Stimulated activated CD4-positive, alpha-beta T cell treated with anti-CD3 and anti-CD28 coated beads, Interleukin-2, amount 100 ng/mL, for 4 hours (primary cell): ENCODE results near the gene SLC47A2.

Experiments
- DNase-seq: peaks from one replicate; pipeline ENCODE4 v3.0.0-alpha.2; 2020; ENCODE audit warnings: low read depth

The SLC47A2 gene

DNA sequence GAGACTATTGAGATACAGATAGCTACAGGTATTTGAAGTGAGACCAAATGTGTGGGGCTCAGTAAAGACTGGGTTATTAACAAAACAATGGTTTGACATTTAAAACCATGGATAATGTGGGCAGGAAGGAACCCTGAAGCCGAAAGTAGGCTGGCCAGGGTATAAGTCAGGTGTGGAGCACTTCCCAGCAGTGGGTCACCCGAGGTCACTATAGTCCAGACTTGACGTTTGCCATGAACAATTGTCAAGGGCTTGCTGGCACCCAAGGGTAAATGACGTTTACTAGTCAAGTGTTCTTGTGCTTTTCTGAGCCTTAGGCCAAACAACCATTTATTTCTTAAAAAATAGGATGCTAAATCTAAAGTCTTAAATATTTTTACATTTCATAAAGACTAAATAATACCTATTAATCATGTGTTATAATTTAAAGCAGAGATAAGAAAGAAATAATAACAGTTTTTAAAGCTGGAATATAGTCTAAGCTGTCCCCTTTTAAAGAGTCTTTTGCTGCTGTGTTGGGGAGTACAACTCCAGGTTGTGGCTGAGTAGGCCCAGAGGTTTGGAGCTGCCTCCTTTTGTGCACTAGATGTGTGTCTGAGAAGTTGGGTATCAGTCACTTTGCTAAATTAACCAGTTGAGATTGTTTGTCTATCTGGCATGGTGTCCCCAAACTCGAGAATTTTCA is 52.1 kb downstream of the SLC47A2 start:
- no peak for DNase-seq

- DNase-seq: no peak
Observed at GRCh38 chr17:19663097-19663496, 53.3 kb downstream of the SLC47A2 start.

DNA sequence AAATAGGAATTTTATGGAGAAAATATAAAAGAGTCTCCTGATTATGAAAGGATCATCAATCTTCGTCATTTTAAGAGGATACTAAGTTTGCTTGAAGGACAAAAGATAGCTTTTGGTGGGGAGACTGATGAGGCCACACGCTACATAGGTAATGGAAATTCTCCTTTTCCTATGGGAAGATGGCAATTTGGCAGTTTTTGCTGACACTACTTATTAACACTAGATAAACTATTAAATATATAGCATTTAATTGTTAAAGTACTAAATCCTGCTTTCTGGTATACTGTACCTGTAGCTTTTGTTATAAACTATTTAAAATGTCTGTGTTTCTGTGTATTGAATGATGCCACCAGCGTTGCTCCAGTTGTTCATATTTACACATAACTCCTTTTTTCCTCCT is 55.3 kb downstream of the SLC47A2 start:
- DNase-seq: no peak

DNA sequence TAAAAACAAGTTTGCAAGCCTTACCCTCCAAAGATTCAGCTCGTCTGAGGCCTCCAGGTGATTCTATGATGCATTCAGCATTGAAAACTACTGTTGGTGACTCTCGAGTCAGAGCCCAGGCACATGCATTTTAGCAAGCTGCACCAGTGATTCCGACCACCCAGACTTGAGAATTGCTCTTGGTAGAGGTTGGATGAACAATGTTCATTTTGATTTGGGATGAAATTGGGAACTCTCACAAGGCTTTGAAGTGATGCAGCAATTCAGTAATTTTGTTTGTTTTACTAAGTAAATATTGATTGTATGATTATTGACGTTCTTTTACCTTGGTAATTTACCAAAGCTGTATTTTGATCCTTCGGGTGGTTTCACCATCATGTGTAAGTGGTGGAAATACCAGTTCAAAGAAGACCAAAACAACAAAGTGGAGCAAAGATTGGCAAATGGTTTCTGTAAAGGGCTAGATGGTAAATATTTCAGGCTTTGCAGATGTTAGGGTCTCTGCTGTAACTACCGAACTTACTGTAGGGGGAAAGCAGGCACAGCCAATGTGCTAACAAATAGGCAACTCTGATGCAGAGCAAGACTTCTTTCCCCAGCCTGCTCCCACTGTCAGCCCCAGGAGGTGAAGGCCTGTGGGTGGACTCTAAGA is 56.0 kb downstream of the SLC47A2 start:
- no peak for DNase-seq

DNA sequence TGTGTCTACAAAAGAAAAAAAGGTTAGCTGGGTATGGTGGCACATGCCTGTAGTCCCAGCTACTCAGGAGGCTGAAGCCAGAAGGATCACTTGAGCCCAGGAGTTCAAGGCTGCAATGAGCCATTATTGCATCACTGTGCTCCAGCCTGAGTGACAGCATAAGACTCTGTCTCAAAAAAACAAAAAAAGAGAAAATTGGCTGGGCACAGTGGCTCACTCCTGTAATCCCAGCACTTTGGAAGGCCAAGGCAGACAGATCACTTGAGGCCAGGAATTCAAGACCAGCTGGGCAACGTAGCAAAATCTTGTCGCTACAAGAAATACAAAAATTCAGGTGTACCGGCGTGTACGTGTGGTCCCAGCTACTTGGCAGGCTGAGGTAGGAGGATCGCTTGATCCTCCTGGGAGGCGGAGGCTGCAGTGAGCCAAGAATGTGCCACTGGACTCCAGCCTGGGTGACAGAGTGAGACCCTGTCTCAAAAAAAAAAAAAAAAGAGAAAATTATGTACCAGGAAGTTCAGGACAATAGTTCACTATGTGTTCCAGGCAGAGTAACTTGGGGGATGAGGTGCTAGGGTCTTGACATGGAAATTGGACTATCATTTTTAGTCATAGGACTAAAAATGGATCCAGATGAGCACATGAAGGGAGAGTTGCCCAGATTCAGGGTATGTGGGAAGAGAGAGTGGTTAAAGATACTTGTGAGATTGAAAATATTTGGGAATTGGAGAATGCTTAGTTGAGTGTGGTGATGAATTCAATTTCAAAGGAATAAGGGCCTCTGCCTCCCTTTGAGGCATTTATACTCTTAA is 56.8 kb downstream of the SLC47A2 start:
- no peak for DNase-seq

GRCh38 chr17:19656851-19657581 is 59.4 kb downstream of the SLC47A2 start:
- no peak for DNase-seq

GRCh38 chr17:19656336-19656735 is 60.0 kb downstream of the SLC47A2 start:
- DNase-seq: no peak

GRCh38 chr17:19654896-19655295 is 61.5 kb downstream of the SLC47A2 start:
- DNase-seq: no peak

DNA sequence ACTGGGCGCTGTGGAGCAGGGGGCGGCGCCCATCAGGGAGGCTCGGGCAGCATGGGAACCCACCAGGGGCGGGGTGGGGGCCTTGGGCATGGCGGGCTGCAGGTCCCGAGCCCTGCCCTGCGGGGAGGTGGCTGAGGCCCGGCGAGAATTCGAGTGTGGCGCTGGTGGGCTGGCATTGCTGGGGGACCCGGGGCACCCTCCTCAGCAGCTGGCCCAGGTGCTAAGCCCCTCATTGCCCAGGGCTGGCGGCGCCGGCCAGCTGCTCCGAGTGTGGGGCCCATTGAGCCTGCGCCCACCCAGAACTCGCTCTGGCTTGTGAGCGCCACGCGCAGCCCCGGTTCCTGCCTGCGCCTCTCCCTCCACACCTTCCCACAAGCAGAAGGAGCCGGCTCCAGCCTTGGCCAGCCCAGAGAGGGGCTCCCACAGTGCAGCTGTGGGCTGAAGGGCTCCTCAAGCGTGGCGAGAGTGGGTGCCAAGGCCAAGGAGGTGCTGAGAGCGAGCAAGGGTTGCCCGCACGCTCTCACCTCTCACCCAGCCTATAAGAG is 62.0 kb downstream of the SLC47A2 start:
- DNase-seq: no peak

- no peak for DNase-seq
Observed at GRCh38 chr17:19652595-19652994, 63.8 kb downstream of the SLC47A2 start.

DNA sequence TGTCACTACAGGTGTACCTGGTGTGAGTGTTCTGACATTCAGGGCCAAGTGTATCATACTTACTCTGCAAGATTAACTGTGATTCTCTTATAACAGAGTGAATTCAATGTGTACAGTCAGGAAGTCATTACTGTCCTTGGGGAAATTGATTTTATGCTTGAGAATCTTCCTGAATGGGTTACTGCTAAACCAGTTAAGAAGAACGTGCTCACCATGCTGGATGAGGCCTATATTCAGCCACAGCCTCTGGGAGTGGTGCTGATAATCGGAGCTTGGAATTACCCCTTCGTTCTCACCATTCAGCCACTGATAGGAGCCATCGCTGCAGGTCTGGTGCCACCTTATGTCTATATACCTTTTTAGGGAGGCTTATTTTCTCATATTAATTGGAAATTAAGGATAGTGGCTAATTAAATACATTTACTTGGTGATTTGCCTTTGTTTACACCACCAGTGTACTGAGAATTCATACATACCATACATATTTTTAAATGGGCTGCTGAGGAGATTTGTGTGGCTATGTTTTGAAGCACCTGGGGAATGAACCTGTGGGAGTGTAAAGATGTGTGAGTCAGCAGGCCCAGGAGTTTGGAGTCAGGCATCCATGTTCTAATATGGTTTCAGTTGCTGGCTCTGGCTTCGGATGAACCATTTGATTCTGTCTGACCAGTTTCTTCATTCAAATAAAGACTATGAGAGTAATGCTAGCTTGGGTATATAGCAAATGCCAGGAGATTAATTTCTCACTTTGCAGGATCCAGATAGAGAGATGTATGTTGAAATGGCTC is 64.7 kb downstream of the SLC47A2 start:
- no peak for DNase-seq

GRCh38 chr17:19650826-19651225 is 65.6 kb downstream of the SLC47A2 start:
- no peak for DNase-seq

DNA sequence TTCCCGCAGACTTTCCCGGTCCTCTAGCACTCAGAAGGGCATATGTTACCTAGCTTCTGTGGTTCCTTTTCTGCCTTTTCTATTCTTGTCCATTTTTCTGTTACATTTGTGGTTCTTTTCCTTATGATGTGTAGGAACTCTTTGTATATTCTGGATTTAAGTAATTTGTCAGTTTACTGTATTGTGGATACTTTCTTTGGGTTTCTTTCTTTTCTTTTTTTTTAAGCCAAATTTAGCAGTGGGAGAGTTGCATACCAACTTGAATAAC is 67.2 kb downstream of the SLC47A2 start:
- no peak for DNase-seq

GRCh38 chr17:19648475-19649273 is 67.7 kb downstream of the SLC47A2 start, which contains the start of gene ALDH3A2:
ALDH3A2 (plus strand) TSS chr17:19648751; CDS start chr17:19648972, 221 bp downstream.
- DNase-seq: peak; percentile 95

- no peak for DNase-seq
Observed at GRCh38 chr17:19647697-19648474, 68.5 kb downstream of the SLC47A2 start.

- DNase-seq: no peak
Observed at GRCh38 chr17:19646788-19647696, 69.3 kb downstream of the SLC47A2 start.

DNA sequence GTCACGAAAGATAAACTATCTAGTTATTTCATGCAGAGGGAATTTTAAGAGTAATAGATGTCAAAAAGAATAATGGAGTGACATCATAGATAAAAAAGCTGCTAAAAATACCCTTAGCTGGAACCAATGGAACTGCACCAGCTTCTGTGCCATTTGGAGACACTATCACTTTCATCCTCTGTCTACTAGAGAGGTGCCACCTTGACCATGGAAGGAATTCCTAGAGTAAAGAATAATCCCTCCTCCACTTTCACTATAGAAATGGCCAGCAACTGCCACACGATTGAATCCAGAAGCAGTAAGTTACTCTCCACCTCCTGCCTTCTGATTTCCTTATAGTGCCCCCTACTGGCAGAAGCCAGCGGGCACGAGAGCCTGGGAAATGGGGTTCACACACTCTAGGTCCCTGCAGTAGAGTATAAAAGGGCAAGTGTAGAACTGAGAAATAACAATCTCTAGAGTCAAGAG is 70.6 kb downstream of the SLC47A2 start:
- peak; percentile 16 for DNase-seq

GRCh38 chr17:19644493-19645210 is 71.7 kb downstream of the SLC47A2 start:
- DNase-seq: no peak
